T-cell (primary cell): ENCODE results near the gene SORCS3. TPM values are rescaled to one million over a fixed set of nuclear protein-coding genes. Genes with fewer than 3 reads are reported as not detected.

Experiments used
- ATAC-seq, 4 experiments: fragments of 200-7000 bp in 3 of 4; fragments of 150-1000 bp in 1 of 4; cut with Tn5 transposase; replicated peaks in 1 of 4; 1 replicate in 3 of 4; 2 replicates in 1 of 4; pipeline ENCODE4 v1.10.0; 2021; ENCODE audit warnings: moderate library complexity in 3 of 4, mild to moderate bottlenecking in 2 of 4, moderate number of reproducible peaks in 1 of 4
- CTCF ChIA-PET, 2 donors: fragments of 300-600 bp; sonication (Branson Sonifier 250); formaldehyde crosslinking; loops; one replicate each; lab custom pipeline; 2022; ENCODE audit warnings: antibody characterized with exemption in 2 of 2; lab: Charles Lee
- POLR2A ChIA-PET, 2 donors: fragments of 300-600 bp; sonication (Branson Sonifier 250); formaldehyde crosslinking; loops; one replicate each; lab custom pipeline; 2022; ENCODE audit warnings: antibody characterized with exemption in 2 of 2; lab: Charles Lee
- DNase-seq, 35 experiments: peaks; one replicate each; pipeline versions ENCODE4 v3.0.0 to v3.0.0-alpha.2; 2013 to 2023
- H3K27ac ChIP-seq: one replicate; pipeline ENCODE4 v1.5.1; 2013; ENCODE audit warnings: low read length
- H3K27me3 ChIP-seq, 2 experiments: replicated peaks in 1 of 2; 1 replicate in 1 of 2; 2 replicates in 1 of 2; pipeline versions ENCODE4 v1.6.1 to v1.7.0; 2013; ENCODE audit warnings: low read length in 1 of 2, mixed read lengths in 1 of 2; ENCODE audit not compliant: control insufficient read depth in 2 of 2, insufficient read depth in 2 of 2; ENCODE audit errors: extremely low read depth in 1 of 2
- H3K36me3 ChIP-seq, 2 donors: 1 replicate in 1 of 2; 2 replicates in 1 of 2; pipeline versions ENCODE4 v1.6.1 to v1.7.0; 2013; ENCODE audit warnings: low read length in 1 of 2; ENCODE audit not compliant: control insufficient read depth in 2 of 2, insufficient read depth in 1 of 2; ENCODE audit errors: extremely low read depth in 1 of 2
- H3K4me1 ChIP-seq, 2 experiments: 1 replicate in 1 of 2; 2 replicates in 1 of 2; pipeline versions ENCODE4 v1.6.1 to v1.7.0; 2013; ENCODE audit warnings: low read length in 2 of 2, mixed read lengths in 1 of 2; ENCODE audit not compliant: insufficient read depth in 2 of 2, control insufficient read depth in 1 of 2; ENCODE audit errors: extremely low read depth in 1 of 2
- H3K4me3 ChIP-seq, 2 donors: 1 replicate in 1 of 2; 2 replicates in 1 of 2; pipeline versions ENCODE4 v1.5.1 to v1.7.0; 2013; ENCODE audit warnings: mild to moderate bottlenecking in 2 of 2, low read length in 1 of 2, moderate library complexity in 1 of 2; ENCODE audit not compliant: control insufficient read depth in 1 of 2; ENCODE audit errors: extremely low read depth in 1 of 2
- H3K9me3 ChIP-seq: 2 replicates; pipeline ENCODE4 v1.7.0; 2013
- H3K27ac Mint-ChIP-seq, 2 donors: one replicate each; pipeline ENCODE4 v1.8.0; 2020 to 2021; ENCODE audit warnings: mild to moderate bottlenecking in 2 of 2, mixed read lengths in 2 of 2
- H3K27me3 Mint-ChIP-seq, 2 donors: one replicate each; pipeline ENCODE4 v1.8.0; 2021 to 2022; ENCODE audit warnings: mixed read lengths in 2 of 2
- H3K36me3 Mint-ChIP-seq: one replicate; pipeline ENCODE4 v1.8.0; 2021; ENCODE audit warnings: mixed read lengths
- H3K4me1 Mint-ChIP-seq, 3 donors: one replicate each; pipeline ENCODE4 v1.8.0; 2020 to 2022; ENCODE audit warnings: mixed read lengths in 3 of 3, mild to moderate bottlenecking in 1 of 3
- H3K4me3 Mint-ChIP-seq, 3 donors: one replicate each; pipeline ENCODE4 v1.8.0; 2020 to 2022; ENCODE audit warnings: mild to moderate bottlenecking in 3 of 3, mixed read lengths in 3 of 3, moderate library complexity in 3 of 3
- H3K9me3 Mint-ChIP-seq, 3 donors: one replicate each; pipeline ENCODE4 v1.8.0; 2020 to 2022; ENCODE audit warnings: mixed read lengths in 3 of 3
- WGBS: methylation state at CpG from one replicate; pipeline ENCODE4 v1.1.5; 2013; ENCODE audit warnings: missing lambda C conversion rate; ENCODE audit not compliant: insufficient coverage; 5-methylcytosine and 5-hydroxymethylcytosine counted together
- total RNA-seq, 35 experiments: library from RNA in 6 of 35; stranded (reverse) in 6 of 35; fragments of 120-200 nt in 1 of 35; gene quantifications; one replicate each; pipeline versions ENCODE4 v1.2.1 to v1.2.4 and lab custom pipeline; 2013 to 2026

Gene SORCS3
- total RNA-seq, 5 donors from 2014 or later (not counting 1 experiment from before 2014, with no cell fraction given), result 0.03 to 1.8 (median 0.50) TPM; not detected in 1

DNA sequence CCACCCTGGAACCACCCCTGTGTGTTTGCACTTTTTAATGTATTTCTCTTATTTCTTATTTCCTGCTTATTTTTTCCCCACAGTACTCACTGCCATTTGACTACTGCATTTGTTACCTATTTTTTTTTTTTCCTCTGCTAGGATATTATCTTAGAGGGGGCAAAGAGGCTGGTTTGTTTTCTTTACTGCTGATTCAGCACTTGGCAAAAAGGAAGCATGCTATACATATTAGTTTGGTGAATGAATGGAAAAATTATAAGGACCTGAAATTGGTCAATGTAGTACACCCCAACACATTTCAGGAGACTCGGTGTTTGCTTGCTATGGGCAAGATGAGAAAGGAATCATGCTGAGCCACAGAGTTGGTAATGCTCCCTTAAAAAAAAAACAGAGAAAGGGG is 193.5 kb downstream of the SORCS3 start:
- POLR2A ChIA-PET, result no interaction called here
- no peak for ATAC-seq
- Histone ChIP-seq H3K4me1 (no peaks in the 10 kb centered on the region), H3K9me3 (no peaks in the 10 kb centered on the region), H3K4me3 (no peak overlapping the region), H3K27ac (no peak overlapping the region), H3K36me3 (no peaks in the 10 kb centered on the region), H3K27me3 (no peaks in the 10 kb centered on the region)
- DNase-seq, result no peak
- H3K9me3 Mint-ChIP-seq, result no peaks in the 10 kb centered on the region
- no peaks in the 10 kb centered on the region for H3K4me1 Mint-ChIP-seq
- no peak overlapping the region for H3K4me3 Mint-ChIP-seq
- peaks cover 0 to 12% of the 10 kb centered on the region in 2 donors for H3K27me3 Mint-ChIP-seq
- H3K27ac Mint-ChIP-seq, result no peak overlapping the region
- CTCF ChIA-PET, result no interaction called here
- WGBS, result no CpG with 5 or more reads among the region's 1 CpG
- no peaks in the 10 kb centered on the region for H3K36me3 Mint-ChIP-seq

DNA sequence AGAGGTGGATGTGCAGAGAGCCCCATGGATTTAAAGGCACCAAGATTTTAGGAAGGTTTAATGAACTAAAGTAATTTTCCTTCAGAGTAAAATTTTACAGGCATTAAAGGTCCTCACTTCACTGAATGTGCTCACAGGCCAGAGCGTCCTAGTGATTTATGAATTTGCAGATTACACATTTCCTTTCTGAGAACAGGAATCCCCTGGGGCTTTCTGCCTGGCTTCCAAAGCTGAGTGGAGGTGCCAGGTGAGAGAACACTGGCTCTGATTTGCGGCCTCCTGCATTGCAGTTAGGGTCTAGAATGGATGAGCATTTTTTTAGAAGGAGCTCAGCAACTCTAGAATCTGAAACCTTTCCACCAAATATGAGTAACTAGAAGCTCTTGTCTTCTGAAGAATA is 194.3 kb downstream of the SORCS3 start:
- H3K9me3 Mint-ChIP-seq, result no peaks in the 10 kb centered on the region
- H3K4me3 ChIP-seq, result no peak overlapping the region
- no peaks in the 10 kb centered on the region for H3K4me1 ChIP-seq
- no peak overlapping the region for H3K27ac Mint-ChIP-seq
- H3K9me3 ChIP-seq, result no peaks in the 10 kb centered on the region
- WGBS, result 0% methylated on average over 1 of the region's 2 CpGs
- POLR2A ChIA-PET, result no interaction called here
- no peaks in the 10 kb centered on the region for H3K36me3 ChIP-seq
- DNase-seq (no peak), ATAC-seq (no peak)
- peaks cover 0 to 12% of the 10 kb centered on the region in 2 donors for H3K27me3 Mint-ChIP-seq
- no peaks in the 10 kb centered on the region for H3K36me3 Mint-ChIP-seq
- no peak overlapping the region for H3K27ac ChIP-seq
- H3K27me3 ChIP-seq, result no peaks in the 10 kb centered on the region
- H3K4me1 Mint-ChIP-seq, result no peaks in the 10 kb centered on the region
- H3K4me3 Mint-ChIP-seq, result no peak overlapping the region
- CTCF ChIA-PET, result no interaction called here

DNA sequence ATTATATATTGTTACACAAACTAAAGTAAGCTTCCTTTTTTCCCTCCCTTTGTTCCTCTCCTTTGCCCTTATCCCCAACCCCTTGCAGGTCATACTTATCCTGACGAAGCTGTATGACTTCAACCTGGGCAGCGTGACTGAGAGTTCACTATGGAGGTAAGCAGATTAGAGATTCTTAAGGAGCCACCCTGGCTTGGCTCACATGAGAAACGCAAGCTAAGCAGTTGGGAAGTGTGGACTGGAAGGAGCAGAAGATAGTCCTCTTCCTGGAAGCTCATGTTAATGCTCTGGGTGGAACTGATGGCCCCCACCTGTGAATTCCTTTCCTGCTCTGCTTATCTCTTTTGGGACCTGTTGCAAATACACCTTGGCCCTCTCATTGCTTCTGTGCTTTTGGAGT is 201.6 kb downstream of the SORCS3 start:
- no peak overlapping the region for H3K4me3 Mint-ChIP-seq
- H3K4me1 Mint-ChIP-seq, result no peaks in the 10 kb centered on the region
- no peak overlapping the region for H3K27ac ChIP-seq
- WGBS, result 86% methylated on average over 2 of the region's 3 CpGs
- no peak overlapping the region for H3K4me3 ChIP-seq
- H3K36me3 Mint-ChIP-seq, result no peaks in the 10 kb centered on the region
- no peaks in the 10 kb centered on the region for H3K27me3 Mint-ChIP-seq
- H3K4me1 ChIP-seq, result no peaks in the 10 kb centered on the region
- no peak for DNase-seq
- no peaks in the 10 kb centered on the region for H3K9me3 Mint-ChIP-seq
- no peaks in the 10 kb centered on the region for H3K36me3 ChIP-seq
- no peak for ATAC-seq
- H3K9me3 ChIP-seq, result no peaks in the 10 kb centered on the region
- H3K27ac Mint-ChIP-seq, result no peak overlapping the region
- H3K27me3 ChIP-seq, result no peaks in the 10 kb centered on the region
- CTCF ChIA-PET, result no interaction called here
- POLR2A ChIA-PET, result no interaction called here

DNA sequence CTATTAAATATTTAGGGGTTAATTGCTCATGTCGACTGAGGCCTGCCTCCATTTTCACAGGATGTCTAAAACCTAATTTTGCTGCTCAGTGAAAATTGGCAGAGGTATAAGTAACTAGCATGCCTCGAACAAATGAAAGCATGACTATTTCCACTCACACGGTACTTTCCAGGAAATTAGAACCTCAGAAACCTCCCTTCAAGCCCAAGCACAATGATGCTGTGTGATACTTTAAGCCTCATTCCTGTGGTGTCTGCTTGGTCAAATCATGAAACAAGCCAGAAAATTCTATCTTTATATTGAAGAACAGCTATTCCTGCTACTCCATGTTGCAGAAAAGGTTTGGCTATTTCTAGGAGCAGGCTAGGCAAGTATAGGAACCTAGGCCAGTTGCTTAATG is 203.0 kb downstream of the SORCS3 start:
- Histone ChIP-seq H3K4me3 (no peak overlapping the region), H3K4me1 (no peaks in the 10 kb centered on the region), H3K27me3 (no peaks in the 10 kb centered on the region), H3K9me3 (no peaks in the 10 kb centered on the region), H3K27ac (no peak overlapping the region), H3K36me3 (no peaks in the 10 kb centered on the region)
- Mint-ChIP-seq H3K4me3 (no peak overlapping the region), H3K27me3 (no peaks in the 10 kb centered on the region), H3K9me3 (no peaks in the 10 kb centered on the region), H3K4me1 (no peaks in the 10 kb centered on the region), H3K27ac (no peak overlapping the region), H3K36me3 (no peaks in the 10 kb centered on the region)
- ChIA-PET CTCF (no interaction called here), POLR2A (no interaction called here)
- no peak for ATAC-seq
- no CpG with 5 or more reads among the region's 3 CpGs for WGBS
- no peak for DNase-seq

DNA sequence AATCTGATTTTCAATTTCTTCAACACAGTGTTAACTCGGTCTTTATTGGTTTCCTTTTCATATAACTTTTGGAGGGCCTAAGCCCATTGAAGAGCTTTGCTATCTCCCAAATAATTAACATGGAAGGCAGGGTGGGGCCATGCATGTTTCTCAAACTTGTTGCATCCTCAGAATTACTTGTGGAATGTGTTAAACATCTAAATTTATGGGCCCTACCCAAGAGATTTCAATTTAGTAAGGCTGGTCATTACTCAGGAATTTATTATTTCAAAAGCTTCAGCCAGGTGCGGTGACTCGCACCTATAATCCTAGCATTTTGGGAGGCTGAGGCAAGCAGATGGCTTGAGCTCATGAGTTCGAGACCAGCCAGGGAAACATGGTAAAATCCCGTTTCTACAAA is 208.9 kb downstream of the SORCS3 start:
- ChIA-PET POLR2A (no interaction called here), CTCF (no interaction called here)
- H3K4me1 Mint-ChIP-seq, result no peaks in the 10 kb centered on the region
- no peak overlapping the region for H3K4me3 ChIP-seq
- H3K4me1 ChIP-seq, result no peaks in the 10 kb centered on the region
- H3K27me3 Mint-ChIP-seq, result no peaks in the 10 kb centered on the region
- H3K9me3 Mint-ChIP-seq, result no peaks in the 10 kb centered on the region
- 81% methylated on average over 4 of the region's 5 CpGs for WGBS
- no peak for DNase-seq
- H3K9me3 ChIP-seq, result no peaks in the 10 kb centered on the region
- no peaks in the 10 kb centered on the region for H3K27me3 ChIP-seq
- no peak overlapping the region for H3K4me3 Mint-ChIP-seq
- H3K27ac Mint-ChIP-seq, result no peak overlapping the region
- ATAC-seq, result no peak
- no peak overlapping the region for H3K27ac ChIP-seq
- H3K36me3 ChIP-seq, result no peaks in the 10 kb centered on the region
- no peaks in the 10 kb centered on the region for H3K36me3 Mint-ChIP-seq

DNA sequence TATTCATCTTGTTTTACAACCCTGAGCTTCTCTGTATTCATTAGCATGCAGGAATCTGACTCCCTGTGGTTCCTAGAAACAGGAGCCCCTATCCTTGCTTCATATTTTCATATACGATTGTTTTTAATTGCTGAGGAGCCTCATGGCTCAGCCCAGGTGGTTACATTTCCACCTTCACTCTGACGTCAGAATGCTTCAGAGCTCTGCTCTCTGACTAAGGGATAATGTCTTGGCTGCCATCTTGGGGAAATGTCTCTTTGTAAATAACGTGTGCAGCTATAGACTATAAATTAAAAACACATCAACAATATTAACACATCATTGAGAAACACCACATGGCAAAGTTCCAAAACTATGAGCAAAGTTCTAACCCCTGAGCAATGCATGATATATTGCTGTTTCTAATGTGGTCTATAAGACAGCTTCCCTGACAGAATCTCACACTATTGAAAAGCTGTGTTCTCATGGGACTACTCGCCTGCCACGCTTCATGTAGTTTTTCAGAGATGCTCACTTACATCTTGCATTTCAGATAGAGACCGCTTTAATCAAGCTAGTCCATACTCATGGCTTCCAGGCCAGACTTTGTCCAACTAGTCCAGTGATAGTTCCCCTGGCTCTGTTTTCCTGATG is 227.0 kb downstream of the SORCS3 start:
- peaks cover 2 to 14% of the 10 kb centered on the region in 2 donors for H3K27me3 Mint-ChIP-seq
- peaks cover 0 to 4% (median 0%) of the 10 kb centered on the region in 3 donors for H3K9me3 Mint-ChIP-seq
- no peak overlapping the region for H3K27ac ChIP-seq
- CTCF ChIA-PET, result no interaction called here
- H3K4me1 ChIP-seq, result no peaks in the 10 kb centered on the region
- H3K36me3 ChIP-seq, result no peaks in the 10 kb centered on the region
- POLR2A ChIA-PET, result no interaction called here
- WGBS, result 97% methylated on average over 4 of the region's 6 CpGs
- no peaks in the 10 kb centered on the region for H3K4me1 Mint-ChIP-seq
- ATAC-seq (no peak), DNase-seq (no peak)
- no peaks in the 10 kb centered on the region for H3K36me3 Mint-ChIP-seq
- H3K4me3 Mint-ChIP-seq, result no peak overlapping the region
- H3K27me3 ChIP-seq, result no peaks in the 10 kb centered on the region
- no peaks in the 10 kb centered on the region for H3K9me3 ChIP-seq
- H3K4me3 ChIP-seq, result no peak overlapping the region
- H3K27ac Mint-ChIP-seq, result no peak overlapping the region

DNA sequence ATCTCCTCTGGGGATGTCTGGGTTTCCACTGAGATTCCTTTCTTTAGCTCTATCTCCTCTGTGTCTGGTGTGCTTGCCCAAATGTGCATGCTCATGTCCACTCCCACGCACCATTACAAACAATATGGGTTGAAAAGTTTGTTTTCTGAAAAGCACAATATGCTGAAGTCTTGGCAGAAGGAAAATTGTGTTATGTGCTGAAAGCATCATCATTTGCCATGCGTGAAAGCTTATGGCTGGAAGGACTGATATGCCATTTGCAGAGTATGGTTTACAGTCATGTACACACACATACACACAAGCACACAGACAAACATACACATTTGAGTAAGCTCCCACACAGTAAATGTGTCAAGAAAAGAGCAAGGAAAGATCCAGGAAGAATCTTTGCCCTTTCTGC is 231.6 kb downstream of the SORCS3 start:
- Histone ChIP-seq H3K9me3 (no peaks in the 10 kb centered on the region), H3K27ac (no peak overlapping the region), H3K4me3 (no peak overlapping the region), H3K36me3 (no peaks in the 10 kb centered on the region), H3K4me1 (no peaks in the 10 kb centered on the region), H3K27me3 (no peaks in the 10 kb centered on the region)
- Mint-ChIP-seq H3K27ac (no peak overlapping the region), H3K4me3 (no peak overlapping the region), H3K4me1 (no peaks in the 10 kb centered on the region), H3K36me3 (no peaks in the 10 kb centered on the region), H3K27me3 (peaks cover 2 to 3% of the 10 kb centered on the region in 2 donors), H3K9me3 (peaks cover 0 to 4% (median 0%) of the 10 kb centered on the region in 3 donors)
- DNase-seq (no peak), ATAC-seq (no peak)
- ChIA-PET POLR2A (no interaction called here), CTCF (no interaction called here)
- no CpG with 5 or more reads among the region's 2 CpGs for WGBS
